ENCODE data around the gene B4GALT2. TPM values are rescaled to one million over a fixed set of nuclear protein-coding genes. Genes with fewer than 3 reads are reported as not detected.

Gene B4GALT2
- total and polyA plus RNA-seq, 9 of the 15 experiments (the other 6 are each of a cell fraction or from before 2014, with no cell fraction given), result 1.3 to 86.8 (median 43.8) TPM

DNA sequence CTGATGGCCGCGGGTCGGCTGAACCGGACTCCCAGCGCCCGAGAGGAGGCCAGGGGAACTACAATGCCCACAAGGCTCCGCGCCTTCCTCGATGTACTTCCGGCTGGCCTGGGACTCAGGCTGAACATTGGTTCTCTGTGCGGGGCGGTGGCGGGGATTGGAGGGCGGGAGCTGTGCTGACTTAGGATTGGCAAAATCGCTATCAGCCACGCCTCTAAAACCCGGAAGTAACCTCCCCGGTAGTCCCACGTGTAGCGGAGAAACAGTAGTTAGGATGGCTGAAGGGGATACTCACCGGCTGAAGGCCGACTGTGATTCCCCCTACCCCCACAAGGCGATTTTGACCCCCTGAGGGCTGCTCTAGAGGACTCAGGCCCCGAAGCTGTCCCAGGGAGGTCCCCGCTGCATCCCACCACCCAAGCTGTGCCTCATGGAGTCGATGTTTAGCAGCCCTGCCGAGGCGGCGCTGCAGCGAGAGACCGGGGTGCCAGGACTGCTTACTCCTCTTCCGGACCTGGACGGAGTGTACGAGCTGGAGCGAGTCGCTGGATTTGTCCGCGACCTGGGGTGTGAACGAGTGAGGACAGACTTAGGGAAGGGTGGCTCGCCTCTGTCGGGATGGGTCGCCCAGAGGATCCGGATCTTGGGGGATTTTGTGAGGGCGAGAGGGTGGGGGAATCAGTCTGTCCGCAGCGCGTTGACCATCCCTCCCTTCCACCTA, 9.1 kb upstream of the B4GALT2 start, which contains the start of gene DPH2 (continued):
- TF ChIP-seq, protein P1, sequence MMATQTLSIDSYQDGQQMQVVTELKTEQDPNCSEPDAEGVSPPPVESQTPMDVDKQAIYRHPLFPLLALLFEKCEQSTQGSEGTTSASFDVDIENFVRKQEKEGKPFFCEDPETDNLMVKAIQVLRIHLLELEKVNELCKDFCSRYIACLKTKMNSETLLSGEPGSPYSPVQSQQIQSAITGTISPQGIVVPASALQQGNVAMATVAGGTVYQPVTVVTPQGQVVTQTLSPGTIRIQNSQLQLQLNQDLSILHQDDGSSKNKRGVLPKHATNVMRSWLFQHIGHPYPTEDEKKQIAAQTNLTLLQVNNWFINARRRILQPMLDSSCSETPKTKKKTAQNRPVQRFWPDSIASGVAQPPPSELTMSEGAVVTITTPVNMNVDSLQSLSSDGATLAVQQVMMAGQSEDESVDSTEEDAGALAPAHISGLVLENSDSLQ (IDR thresholded peaks at IDR 0.05), result peak; percentile 69
- TF ChIP-seq ESRRB (CRISPR knock-in tag; IDR thresholded peaks at IDR 0.05; ENCODE audit: borderline replicate concordance) (0 out of 2 replicates have a peak, but pooled peaks have one; percentile 43), MYC (IDR thresholded peaks at IDR 0.05; ENCODE audit: low read depth, low read length) (peak; percentile 97), MYC (CRISPR knock-in tag; IDR thresholded peaks at IDR 0.05; ENCODE audit: borderline replicate concordance, low read depth) (peak; percentile 83; the same call in 1 of the 2 replicates), LCOR (CRISPR knock-in tag; IDR thresholded peaks at IDR 0.05) (no peak), HCFC1 (IDR thresholded peaks at IDR 0.05; ENCODE audit: low read depth, low read length) (peak; percentile 97), OTX1 (CRISPR knock-in tag; IDR thresholded peaks at IDR 0.05) (0 out of 2 replicates have a peak, but pooled peaks have one; percentile 22)
- TF ChIP-seq, protein P2, sequence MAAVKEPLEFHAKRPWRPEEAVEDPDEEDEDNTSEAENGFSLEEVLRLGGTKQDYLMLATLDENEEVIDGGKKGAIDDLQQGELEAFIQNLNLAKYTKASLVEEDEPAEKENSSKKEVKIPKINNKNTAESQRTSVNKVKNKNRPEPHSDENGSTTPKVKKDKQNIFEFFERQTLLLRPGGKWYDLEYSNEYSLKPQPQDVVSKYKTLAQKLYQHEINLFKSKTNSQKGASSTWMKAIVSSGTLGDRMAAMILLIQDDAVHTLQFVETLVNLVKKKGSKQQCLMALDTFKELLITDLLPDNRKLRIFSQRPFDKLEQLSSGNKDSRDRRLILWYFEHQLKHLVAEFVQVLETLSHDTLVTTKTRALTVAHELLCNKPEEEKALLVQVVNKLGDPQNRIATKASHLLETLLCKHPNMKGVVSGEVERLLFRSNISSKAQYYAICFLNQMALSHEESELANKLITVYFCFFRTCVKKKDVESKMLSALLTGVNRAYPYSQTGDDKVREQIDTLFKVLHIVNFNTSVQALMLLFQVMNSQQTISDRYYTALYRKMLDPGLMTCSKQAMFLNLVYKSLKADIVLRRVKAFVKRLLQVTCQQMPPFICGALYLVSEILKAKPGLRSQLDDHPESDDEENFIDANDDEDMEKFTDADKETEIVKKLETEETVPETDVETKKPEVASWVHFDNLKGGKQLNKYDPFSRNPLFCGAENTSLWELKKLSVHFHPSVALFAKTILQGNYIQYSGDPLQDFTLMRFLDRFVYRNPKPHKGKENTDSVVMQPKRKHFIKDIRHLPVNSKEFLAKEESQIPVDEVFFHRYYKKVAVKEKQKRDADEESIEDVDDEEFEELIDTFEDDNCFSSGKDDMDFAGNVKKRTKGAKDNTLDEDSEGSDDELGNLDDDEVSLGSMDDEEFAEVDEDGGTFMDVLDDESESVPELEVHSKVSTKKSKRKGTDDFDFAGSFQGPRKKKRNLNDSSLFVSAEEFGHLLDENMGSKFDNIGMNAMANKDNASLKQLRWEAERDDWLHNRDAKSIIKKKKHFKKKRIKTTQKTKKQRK (IDR thresholded peaks at IDR 0.05; ENCODE audit: borderline replicate concordance, low read depth, low read length), result peak; percentile 67; the same call in 1 of the 2 replicates
- TF ChIP-seq, protein P3, sequence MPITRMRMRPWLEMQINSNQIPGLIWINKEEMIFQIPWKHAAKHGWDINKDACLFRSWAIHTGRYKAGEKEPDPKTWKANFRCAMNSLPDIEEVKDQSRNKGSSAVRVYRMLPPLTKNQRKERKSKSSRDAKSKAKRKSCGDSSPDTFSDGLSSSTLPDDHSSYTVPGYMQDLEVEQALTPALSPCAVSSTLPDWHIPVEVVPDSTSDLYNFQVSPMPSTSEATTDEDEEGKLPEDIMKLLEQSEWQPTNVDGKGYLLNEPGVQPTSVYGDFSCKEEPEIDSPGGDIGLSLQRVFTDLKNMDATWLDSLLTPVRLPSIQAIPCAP (CRISPR knock-in tag; IDR thresholded peaks at IDR 0.05; ENCODE audit: borderline replicate concordance), result no peak
- TF ChIP-seq, protein P4, sequence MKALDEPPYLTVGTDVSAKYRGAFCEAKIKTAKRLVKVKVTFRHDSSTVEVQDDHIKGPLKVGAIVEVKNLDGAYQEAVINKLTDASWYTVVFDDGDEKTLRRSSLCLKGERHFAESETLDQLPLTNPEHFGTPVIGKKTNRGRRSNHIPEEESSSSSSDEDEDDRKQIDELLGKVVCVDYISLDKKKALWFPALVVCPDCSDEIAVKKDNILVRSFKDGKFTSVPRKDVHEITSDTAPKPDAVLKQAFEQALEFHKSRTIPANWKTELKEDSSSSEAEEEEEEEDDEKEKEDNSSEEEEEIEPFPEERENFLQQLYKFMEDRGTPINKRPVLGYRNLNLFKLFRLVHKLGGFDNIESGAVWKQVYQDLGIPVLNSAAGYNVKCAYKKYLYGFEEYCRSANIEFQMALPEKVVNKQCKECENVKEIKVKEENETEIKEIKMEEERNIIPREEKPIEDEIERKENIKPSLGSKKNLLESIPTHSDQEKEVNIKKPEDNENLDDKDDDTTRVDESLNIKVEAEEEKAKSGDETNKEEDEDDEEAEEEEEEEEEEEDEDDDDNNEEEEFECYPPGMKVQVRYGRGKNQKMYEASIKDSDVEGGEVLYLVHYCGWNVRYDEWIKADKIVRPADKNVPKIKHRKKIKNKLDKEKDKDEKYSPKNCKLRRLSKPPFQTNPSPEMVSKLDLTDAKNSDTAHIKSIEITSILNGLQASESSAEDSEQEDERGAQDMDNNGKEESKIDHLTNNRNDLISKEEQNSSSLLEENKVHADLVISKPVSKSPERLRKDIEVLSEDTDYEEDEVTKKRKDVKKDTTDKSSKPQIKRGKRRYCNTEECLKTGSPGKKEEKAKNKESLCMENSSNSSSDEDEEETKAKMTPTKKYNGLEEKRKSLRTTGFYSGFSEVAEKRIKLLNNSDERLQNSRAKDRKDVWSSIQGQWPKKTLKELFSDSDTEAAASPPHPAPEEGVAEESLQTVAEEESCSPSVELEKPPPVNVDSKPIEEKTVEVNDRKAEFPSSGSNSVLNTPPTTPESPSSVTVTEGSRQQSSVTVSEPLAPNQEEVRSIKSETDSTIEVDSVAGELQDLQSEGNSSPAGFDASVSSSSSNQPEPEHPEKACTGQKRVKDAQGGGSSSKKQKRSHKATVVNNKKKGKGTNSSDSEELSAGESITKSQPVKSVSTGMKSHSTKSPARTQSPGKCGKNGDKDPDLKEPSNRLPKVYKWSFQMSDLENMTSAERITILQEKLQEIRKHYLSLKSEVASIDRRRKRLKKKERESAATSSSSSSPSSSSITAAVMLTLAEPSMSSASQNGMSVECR (CRISPR knock-in tag; IDR thresholded peaks at IDR 0.05), result peak; percentile 99
- TF ChIP-seq, protein P5, sequence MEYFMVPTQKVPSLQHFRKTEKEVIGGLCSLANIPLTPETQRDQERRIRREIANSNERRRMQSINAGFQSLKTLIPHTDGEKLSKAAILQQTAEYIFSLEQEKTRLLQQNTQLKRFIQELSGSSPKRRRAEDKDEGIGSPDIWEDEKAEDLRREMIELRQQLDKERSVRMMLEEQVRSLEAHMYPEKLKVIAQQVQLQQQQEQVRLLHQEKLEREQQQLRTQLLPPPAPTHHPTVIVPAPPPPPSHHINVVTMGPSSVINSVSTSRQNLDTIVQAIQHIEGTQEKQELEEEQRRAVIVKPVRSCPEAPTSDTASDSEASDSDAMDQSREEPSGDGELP (CRISPR knock-in tag; IDR thresholded peaks at IDR 0.05; ENCODE audit: borderline replicate concordance), result peak; percentile 60
- TF ChIP-seq, protein P6, sequence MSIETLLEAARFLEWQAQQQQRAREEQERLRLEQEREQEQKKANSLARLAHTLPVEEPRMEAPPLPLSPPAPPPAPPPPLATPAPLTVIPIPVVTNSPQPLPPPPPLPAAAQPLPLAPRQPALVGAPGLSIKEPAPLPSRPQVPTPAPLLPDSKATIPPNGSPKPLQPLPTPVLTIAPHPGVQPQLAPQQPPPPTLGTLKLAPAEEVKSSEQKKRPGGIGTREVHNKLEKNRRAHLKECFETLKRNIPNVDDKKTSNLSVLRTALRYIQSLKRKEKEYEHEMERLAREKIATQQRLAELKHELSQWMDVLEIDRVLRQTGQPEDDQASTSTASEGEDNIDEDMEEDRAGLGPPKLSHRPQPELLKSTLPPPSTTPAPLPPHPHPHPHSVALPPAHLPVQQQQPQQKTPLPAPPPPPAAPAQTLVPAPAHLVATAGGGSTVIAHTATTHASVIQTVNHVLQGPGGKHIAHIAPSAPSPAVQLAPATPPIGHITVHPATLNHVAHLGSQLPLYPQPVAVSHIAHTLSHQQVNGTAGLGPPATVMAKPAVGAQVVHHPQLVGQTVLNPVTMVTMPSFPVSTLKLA (conservative IDR thresholded peaks at IDR 0.05), result peak; percentile 100

Data from K562 (cell line).